ENCODE data around the gene AGTR2. TPM values are rescaled to one million over a fixed set of nuclear protein-coding genes. Genes with fewer than 3 reads are reported as not detected.

The AGTR2 gene
- total RNA-seq, 1 experiment from 2014 or later, result not detected

GRCh38 chrX:116172976-116173375 is 2.4 kb downstream of the AGTR2 start:
- no peak overlapping the region for H4K5ac ChIP-seq (ENCODE audit: insufficient read length, low read depth, low read length)
- no peak overlapping the region for H3K4me2 ChIP-seq (ENCODE audit: insufficient read depth, insufficient read length, low read length)
- no peak for TF ChIP-seq CTCF (conservative IDR thresholded peaks at IDR 0.05)
- peaks cover 3% of the 10 kb centered on the region for H3K27me3 Mint-ChIP-seq (ENCODE audit: low read depth)
- no peaks in the 10 kb centered on the region for H3K27me3 ChIP-seq (ENCODE audit: insufficient read depth, low read length)
- no peak overlapping the region for H2BK120ac ChIP-seq (ENCODE audit: low read depth, low read length, poor library complexity, severe bottlenecking)
- H3K23ac ChIP-seq (ENCODE audit: insufficient read length, low read depth, low read length), result no peak overlapping the region
- no peak for DNase-seq
- no peak overlapping the region for H3K18ac ChIP-seq (ENCODE audit: insufficient read length, low read depth, low read length)
- no peak overlapping the region for H4K91ac ChIP-seq (ENCODE audit: insufficient read length, low read depth, low read length)
- H3K27ac Mint-ChIP-seq, result no peak overlapping the region
- H3K36me3 Mint-ChIP-seq (ENCODE audit: insufficient read depth in 1 of 3, low read depth in 3 of 3), result no peaks in the 10 kb centered on the region
- H2BK5ac ChIP-seq (ENCODE audit: insufficient read length, low read length), result no peak overlapping the region
- H3K4me1 Mint-ChIP-seq, result no peaks in the 10 kb centered on the region
- no peaks in the 10 kb centered on the region for H4K20me1 ChIP-seq (ENCODE audit: control insufficient read depth, insufficient read depth, insufficient read length)
- no CpG with 5 or more reads among the region's 9 CpGs for WGBS (ENCODE audit: extremely low coverage, insufficient read length, low lambda C conversion rate)
- no peaks in the 10 kb centered on the region for H3K79me1 ChIP-seq (ENCODE audit: insufficient read depth, low read depth, low read length, poor library complexity, severe bottlenecking)
- no peaks in the 10 kb centered on the region for H3K9me3 ChIP-seq (ENCODE audit: control insufficient read depth, low read depth, low read length)
- H3K4me3 Mint-ChIP-seq, result no peak overlapping the region
- H4K8ac ChIP-seq (replicated peaks; ENCODE audit: insufficient read length, low read depth, low read length), result no peak overlapping the region
- no peak overlapping the region for H2AK5ac ChIP-seq (ENCODE audit: insufficient read length, low read length)
- no peaks in the 10 kb centered on the region for H3K79me2 ChIP-seq (ENCODE audit: insufficient read depth, low read length)
- no peak overlapping the region for H2BK15ac ChIP-seq (ENCODE audit: low read depth, low read length)
- no peaks in the 10 kb centered on the region for H3K9me3 Mint-ChIP-seq
- H3K4ac ChIP-seq (ENCODE audit: low read depth, low read length), result no peak overlapping the region
- no peaks in the 10 kb centered on the region for H3K4me1 ChIP-seq (ENCODE audit: insufficient read depth, low read length)
- H3K27ac ChIP-seq (ENCODE audit: insufficient read length, low read depth, low read length), result no peak overlapping the region
- no peak overlapping the region for H2BK12ac ChIP-seq (ENCODE audit: insufficient read length, low read depth, low read length)
- H2AFZ ChIP-seq (ENCODE audit: low read length), result no peak overlapping the region
- no peak overlapping the region for H3K14ac ChIP-seq (ENCODE audit: insufficient read depth, low read length)
- H2BK20ac ChIP-seq (ENCODE audit: low read depth, low read length, poor library complexity, severe bottlenecking), result no peak overlapping the region
- no peak overlapping the region for H3K56ac ChIP-seq (ENCODE audit: insufficient read length, low read depth, low read length)
- no peak overlapping the region for H3K9ac ChIP-seq (ENCODE audit: extremely low read depth, insufficient read length, low read length)
- H3K23me2 ChIP-seq (ENCODE audit: insufficient read length, low read depth, low read length, poor library complexity, severe bottlenecking), result no peaks in the 10 kb centered on the region
- H3T11ph ChIP-seq (ENCODE audit: low read length), result no peak overlapping the region

Data from H9 (cell line).